A673 (cell line): ENCODE results near the gene CPB2.

Source experiments
- CTCF ChIP-seq: fragments of 300-800, 200-600 bp; sonication (generic); conservative IDR thresholded peaks from 2 replicates; pipeline ENCODE4 v1.5.1; 2017; ENCODE audit warnings: low read depth, mild to moderate bottlenecking, antibody characterized with exemption, low read length, moderate library complexity, mixed read lengths
- EZH2 ChIP-seq: fragments of 200-600 bp; sonication (generic); IDR thresholded peaks from 2 replicates; pipeline ENCODE4 v1.6.1; 2017; ENCODE audit warnings: borderline replicate concordance, low read depth, mild to moderate bottlenecking, mixed read lengths, antibody characterized with exemption, low read length; ENCODE audit not compliant: poor library complexity, severe bottlenecking

GRCh38 chr13:46140044-46140443, 35.2 kb upstream of the CPB2 start:
- TF ChIP-seq CTCF (no peak), EZH2 (no peak)
